Activated CD4-positive, CD25-positive, alpha-beta regulatory T cell treated with anti-CD3 and anti-CD28 coated beads, Interleukin-2, amount 50 U/mL, for 16 hours (primary cell): ENCODE results near the gene USP40.
A peak's percentile ranks its signal among the peaks of the same experiment; 100 is the strongest.

Experiments
- DNase-seq: peaks from one replicate; pipeline ENCODE4 v3.0.0-alpha.2; 2020; ENCODE audit warnings: low read depth, low spot score

Gene USP40

GRCh38 chr2:233443511-233444183, 122.9 kb downstream of the USP40 start:
- peak; percentile 62 for DNase-seq

GRCh38 chr2:233442028-233442310, 124.6 kb downstream of the USP40 start:
- DNase-seq = no peak

- DNase-seq = no peak
Measured at GRCh38 chr2:233441161-233442027, 125.2 kb downstream of the USP40 start.

GRCh38 chr2:233440714-233441113, 125.9 kb downstream of the USP40 start:
- DNase-seq = no peak

GRCh38 chr2:233440314-233440713, 126.3 kb downstream of the USP40 start:
- no peak for DNase-seq

GRCh38 chr2:233439191-233439590, 127.4 kb downstream of the USP40 start:
- DNase-seq = no peak

GRCh38 chr2:233438573-233439147, 127.9 kb downstream of the USP40 start:
- DNase-seq = no peak

- DNase-seq = no peak
Measured at GRCh38 chr2:233437439-233437955, 129.1 kb downstream of the USP40 start.

- DNase-seq = no peak
Measured at GRCh38 chr2:233436691-233437438, 129.7 kb downstream of the USP40 start.

GRCh38 chr2:233436191-233436581, 130.4 kb downstream of the USP40 start:
- DNase-seq = no peak

- no peak for DNase-seq
Measured at GRCh38 chr2:233435436-233436190, 131.0 kb downstream of the USP40 start.

GRCh38 chr2:233434666-233435330, 131.8 kb downstream of the USP40 start:
- no peak for DNase-seq

- no peak for DNase-seq
Measured at GRCh38 chr2:233433794-233434193, 132.8 kb downstream of the USP40 start.

- DNase-seq = no peak
Measured at GRCh38 chr2:233433029-233433428, 133.6 kb downstream of the USP40 start.

- DNase-seq = no peak
Measured at GRCh38 chr2:233430651-233431050, 135.9 kb downstream of the USP40 start.

GRCh38 chr2:233430081-233430480, 136.5 kb downstream of the USP40 start:
- DNase-seq = no peak

GRCh38 chr2:233429175-233429897, 137.2 kb downstream of the USP40 start:
- DNase-seq = no peak

GRCh38 chr2:233428438-233428837, 138.1 kb downstream of the USP40 start:
- no peak for DNase-seq

GRCh38 chr2:233428008-233428407, 138.6 kb downstream of the USP40 start:
- DNase-seq = no peak
